Keratinocyte (primary cell): Measurements from ENCODE around the gene DSTYK. TPM values are rescaled to one million over a fixed set of nuclear protein-coding genes. Genes with fewer than 3 reads are reported as not detected.

Experiments
- DNase-seq: peaks from one replicate; pipeline ENCODE4 v3.0.0-alpha.2; 2011; ENCODE audit warnings: low read depth, missing footprints, low spot score
- FAIRE-seq: peaks from 2 replicates; lab custom pipeline; 2011; peaks lifted over from hg19 to GRCh38; lab: Jason Lieb, UNC
- H2AFZ ChIP-seq: 2 replicates; pipeline ENCODE4 v1.6.0; 2012; ENCODE audit warnings: low read length, control low read depth, inconsistent platforms; ENCODE audit not compliant: control insufficient read depth
- H3K27ac ChIP-seq: 2 replicates; pipeline ENCODE4 v1.5.1; 2011; ENCODE audit warnings: low read length; ENCODE audit not compliant: control insufficient read depth, insufficient read depth
- H3K27me3 ChIP-seq: 3 replicates; pipeline ENCODE4 v1.6.0; 2011; ENCODE audit warnings: low read length; ENCODE audit not compliant: control insufficient read depth, insufficient read depth; ENCODE audit errors: extremely low read depth
- H3K36me3 ChIP-seq, 2 experiments: 2 replicates in 1 of 2; 3 replicates in 1 of 2; pipeline ENCODE4 v1.5.1; 2011; ENCODE audit warnings: low read length in 2 of 2, mild to moderate bottlenecking in 1 of 2; ENCODE audit not compliant: control insufficient read depth in 2 of 2, insufficient read depth in 2 of 2; ENCODE audit errors: extremely low read depth in 1 of 2
- H3K4me1 ChIP-seq: 3 replicates; pipeline ENCODE4 v1.5.1; 2011; ENCODE audit warnings: low read length; ENCODE audit not compliant: control insufficient read depth, insufficient read depth; ENCODE audit errors: extremely low read depth
- H3K4me2 ChIP-seq: 3 replicates; pipeline ENCODE4 v1.6.0; 2011; ENCODE audit warnings: low read depth, low read length; ENCODE audit not compliant: control insufficient read depth, insufficient read depth; ENCODE audit errors: extremely low read depth
- H3K4me3 ChIP-seq, 3 experiments: fragments of 200-600 bp in 1 of 3; sonication (generic) in 1 of 3; 2 replicates in 2 of 3; 3 replicates in 1 of 3; pipeline ENCODE4 v1.5.1; 2011 to 2016; ENCODE audit warnings: low read length in 3 of 3, mild to moderate bottlenecking in 3 of 3, control low read depth in 2 of 3, inconsistent platforms in 1 of 3, low read depth in 1 of 3, mixed read lengths in 1 of 3, mixed run types in 1 of 3, moderate library complexity in 1 of 3; ENCODE audit not compliant: control insufficient read depth in 2 of 3, insufficient read depth in 2 of 3; ENCODE audit errors: extremely low read depth in 1 of 3
- H3K79me2 ChIP-seq: 2 replicates; pipeline ENCODE4 v1.6.0; 2012; ENCODE audit warnings: low read length; ENCODE audit not compliant: control insufficient read depth, insufficient read depth
- H3K9ac ChIP-seq: 3 replicates; pipeline ENCODE4 v1.6.0; 2011; ENCODE audit warnings: low read length; ENCODE audit not compliant: control insufficient read depth, insufficient read depth; ENCODE audit errors: extremely low read depth
- H3K9me1 ChIP-seq: 3 replicates; pipeline ENCODE4 v1.6.0; 2011; ENCODE audit warnings: low read length; ENCODE audit not compliant: control insufficient read depth, insufficient read depth; ENCODE audit errors: extremely low read depth
- H3K9me3 ChIP-seq: 2 replicates; pipeline ENCODE4 v1.5.1; 2012; ENCODE audit warnings: low read depth, low read length; ENCODE audit not compliant: control insufficient read depth
- H4K20me1 ChIP-seq: 3 replicates; pipeline ENCODE4 v1.6.0; 2011; ENCODE audit warnings: low read length; ENCODE audit not compliant: control insufficient read depth, insufficient read depth; ENCODE audit errors: extremely low read depth
- EZH2 ChIP-seq: IDR thresholded peaks from one replicate; pipeline ENCODE4 v1.6.1; 2012; ENCODE audit warnings: inconsistent platforms, mild to moderate bottlenecking, low read length, moderate library complexity
- dilution Hi-C: fragments of 300-500 bp; cut with MboI; formaldehyde crosslinking; loops from one replicate; pipeline ENCODE4 v1.7.0; 2020; ENCODE audit warnings: low sequenced_read_pairs; ENCODE audit not compliant: extremely low pct_ligation_motif_present
- polyA plus RNA-seq, 5 experiments: library from polyadenylated mRNA; depleted of rRNA in 3 of 5; stranded (reverse) in 3 of 5; stranded (forward) in 1 of 5; unstranded in 1 of 5; fragments of >200 nt; gene quantifications; 1 replicate in 1 of 5; 2 replicates in 3 of 5; 3 replicates in 1 of 5; pipeline versions ENCODE4 v1.2.1 to v1.2.3, GENCODE V29; 2011 to 2012; ENCODE audit warnings: missing spikeins in 2 of 5, low read depth in 1 of 5, low replicate concordance in 1 of 5
- TF ChIP-seq, protein P1 (sequence below), 3 experiments: IDR thresholded peaks in 1 of 3; conservative IDR thresholded peaks in 1 of 3; optimal IDR thresholded peaks in 1 of 3; 2 replicates in 2 of 3; 3 replicates in 1 of 3; pipeline versions ENCODE3 to v1.5.1; 2011; ENCODE audit warnings: low read length in 3 of 3, mild to moderate bottlenecking in 3 of 3, moderate library complexity in 2 of 3, control low read depth in 1 of 3, inconsistent platforms in 1 of 3; ENCODE audit not compliant: insufficient read depth in 2 of 3; ENCODE audit errors: extremely low read depth in 1 of 3

Gene DSTYK
- polyA plus RNA-seq, 1 donor (not counting 4 experiments of a cell fraction or from before 2014, with no cell fraction given): 7.6 TPM

GRCh38 chr1:205226868-205227583, 15.5 kb upstream of the DSTYK start:
- peak overlapping the region; percentile 76 for H3K27ac ChIP-seq
- TF ChIP-seq EZH2: no peak
- TF ChIP-seq, protein P1, sequence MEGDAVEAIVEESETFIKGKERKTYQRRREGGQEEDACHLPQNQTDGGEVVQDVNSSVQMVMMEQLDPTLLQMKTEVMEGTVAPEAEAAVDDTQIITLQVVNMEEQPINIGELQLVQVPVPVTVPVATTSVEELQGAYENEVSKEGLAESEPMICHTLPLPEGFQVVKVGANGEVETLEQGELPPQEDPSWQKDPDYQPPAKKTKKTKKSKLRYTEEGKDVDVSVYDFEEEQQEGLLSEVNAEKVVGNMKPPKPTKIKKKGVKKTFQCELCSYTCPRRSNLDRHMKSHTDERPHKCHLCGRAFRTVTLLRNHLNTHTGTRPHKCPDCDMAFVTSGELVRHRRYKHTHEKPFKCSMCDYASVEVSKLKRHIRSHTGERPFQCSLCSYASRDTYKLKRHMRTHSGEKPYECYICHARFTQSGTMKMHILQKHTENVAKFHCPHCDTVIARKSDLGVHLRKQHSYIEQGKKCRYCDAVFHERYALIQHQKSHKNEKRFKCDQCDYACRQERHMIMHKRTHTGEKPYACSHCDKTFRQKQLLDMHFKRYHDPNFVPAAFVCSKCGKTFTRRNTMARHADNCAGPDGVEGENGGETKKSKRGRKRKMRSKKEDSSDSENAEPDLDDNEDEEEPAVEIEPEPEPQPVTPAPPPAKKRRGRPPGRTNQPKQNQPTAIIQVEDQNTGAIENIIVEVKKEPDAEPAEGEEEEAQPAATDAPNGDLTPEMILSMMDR (optimal IDR thresholded peaks at IDR 0.05 in 1 of 3, IDR thresholded peaks at IDR 0.05 in 1 of 3, conservative IDR thresholded peaks at IDR 0.05 in 1 of 3; ENCODE audit: extremely low read depth in 1 of 3, insufficient read depth in 2 of 3, low read length in 3 of 3): peak in 1 of 3 experiments; percentile 23
- H3K9me3 ChIP-seq: no peaks in the 10 kb centered on the region
- H3K9me1 ChIP-seq: no peaks in the 10 kb centered on the region
- FAIRE-seq (peak; percentile 86), DNase-seq (peak; percentile 83)
- H3K4me3 ChIP-seq: peak overlapping the region; percentile 51 to 78 (median 75)
- H3K36me3 ChIP-seq: no peaks in the 10 kb centered on the region
- peak overlapping the region; percentile 80 for H2AFZ ChIP-seq
- dilution Hi-C loops: no loop called here
- peak overlapping the region; percentile 96 for H3K4me2 ChIP-seq
- no peaks in the 10 kb centered on the region for H3K27me3 ChIP-seq
- no peaks in the 10 kb centered on the region for H3K79me2 ChIP-seq
- no peaks in the 10 kb centered on the region for H4K20me1 ChIP-seq
- H3K9ac ChIP-seq: peak overlapping the region; percentile 64
- peaks cover 35% of the 10 kb centered on the region for H3K4me1 ChIP-seq

DNA sequence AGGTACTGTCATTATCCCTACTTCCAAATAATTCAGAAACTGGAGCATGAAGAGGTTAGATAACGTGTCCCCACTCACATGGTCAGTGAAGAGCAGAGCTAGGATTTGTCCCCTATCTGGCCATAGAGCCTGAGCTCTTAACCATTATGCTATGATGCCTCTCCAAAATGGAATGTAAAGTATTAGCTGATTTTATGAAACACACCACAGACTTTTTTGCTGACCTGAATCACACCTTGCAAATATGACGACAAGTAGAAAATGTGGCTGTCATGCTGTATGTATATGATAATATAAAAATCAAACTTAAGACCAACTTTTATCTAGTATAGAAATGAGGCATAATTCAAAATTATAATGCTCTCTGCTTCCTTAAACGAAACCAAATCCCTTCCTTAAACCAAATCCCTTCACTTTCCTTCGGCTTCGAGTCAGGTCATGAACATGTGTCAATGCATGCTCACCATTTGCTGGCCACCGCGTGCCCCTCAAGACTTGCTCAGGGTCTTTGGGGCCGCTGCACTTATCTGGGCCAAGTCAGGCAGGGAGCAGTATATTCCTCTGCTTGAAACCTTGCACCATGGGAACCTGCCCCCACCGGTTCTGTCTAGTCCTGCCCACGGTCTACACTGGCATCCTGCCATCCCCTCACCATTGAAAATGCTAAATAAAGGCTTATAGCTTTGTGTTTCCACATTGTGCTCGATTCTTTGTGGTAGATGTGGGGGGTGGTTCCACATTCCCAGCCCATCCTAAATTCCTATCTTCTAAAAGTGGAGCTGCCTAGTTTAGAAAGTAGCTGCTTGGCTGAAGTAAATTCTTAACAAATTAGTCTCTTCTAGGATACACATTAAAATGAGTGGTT, 14.6 kb upstream of the DSTYK start:
- no peak for TF ChIP-seq EZH2
- TF ChIP-seq, protein P1 (optimal IDR thresholded peaks at IDR 0.05 in 1 of 3, IDR thresholded peaks at IDR 0.05 in 1 of 3, conservative IDR thresholded peaks at IDR 0.05 in 1 of 3; ENCODE audit: extremely low read depth in 1 of 3, insufficient read depth in 2 of 3, low read length in 3 of 3): no peak
- Histone ChIP-seq H3K4me1 (peaks cover 35% of the 10 kb centered on the region), H3K27me3 (no peaks in the 10 kb centered on the region), H4K20me1 (no peaks in the 10 kb centered on the region), H3K27ac (peak overlapping the region; percentile 76), H3K4me2 (peak overlapping the region; percentile 96), H3K4me3 (peak overlapping the region in 2 of 3 experiments; percentile 52 to 56), H3K9me1 (no peaks in the 10 kb centered on the region), H3K36me3 (no peaks in the 10 kb centered on the region), H2AFZ (peak overlapping the region; percentile 71), H3K9ac (peak overlapping the region; percentile 64), H3K79me2 (no peaks in the 10 kb centered on the region), H3K9me3 (no peaks in the 10 kb centered on the region)
- dilution Hi-C loops: no loop called here
- no peak for FAIRE-seq
- DNase-seq: peak; percentile 44
